ENCODE data around the gene THEMIS2. TPM values are rescaled to one million over a fixed set of nuclear protein-coding genes. Genes with fewer than 3 reads are reported as not detected.

THEMIS2 gene
- total RNA-seq, 1 donor from 2014 or later = 1.2 TPM

DNA sequence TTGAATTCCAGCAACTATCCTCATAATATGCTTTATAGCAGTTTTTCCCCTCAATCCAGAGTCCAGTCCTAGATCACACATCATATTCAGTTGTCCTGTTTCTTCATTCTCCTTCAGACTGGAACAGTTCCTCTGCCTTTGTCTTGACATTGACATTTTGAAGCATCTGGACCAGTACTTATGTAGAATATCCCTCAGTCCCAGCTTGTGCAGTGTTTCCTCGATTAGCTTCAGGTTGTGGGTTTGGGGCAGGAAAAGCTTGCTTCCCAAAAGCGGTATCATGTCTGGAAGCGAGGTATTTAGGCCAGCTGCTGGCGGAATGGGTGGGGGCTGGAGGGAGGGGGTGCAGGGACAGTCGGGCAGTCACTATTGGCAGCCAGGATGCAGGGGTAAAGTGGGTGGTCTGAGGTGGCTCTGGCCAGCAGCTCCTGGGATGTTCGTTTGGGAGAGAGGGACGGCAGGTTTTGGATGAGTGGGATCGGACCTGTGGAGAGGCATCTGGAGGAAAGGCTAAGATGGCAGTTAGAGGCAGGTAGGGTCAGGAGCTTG is 6.5 kb downstream of the THEMIS2 start:
- DNase-seq (ENCODE audit: low spot score) = peak; percentile 30
- H3K4me1 Mint-ChIP-seq (ENCODE audit: low read depth) = peaks cover 8% of the 10 kb centered on the region
- H3K36me3 Mint-ChIP-seq (ENCODE audit: low read depth) = peaks cover 2% of the 10 kb centered on the region
- H3K9me3 Mint-ChIP-seq (ENCODE audit: low read depth) = no peaks in the 10 kb centered on the region
- no peak overlapping the region for H3K4me3 Mint-ChIP-seq (ENCODE audit: unreplicated experiment)
- H3K27me3 Mint-ChIP-seq (ENCODE audit: low read depth) = no peaks in the 10 kb centered on the region
- H3K27ac Mint-ChIP-seq (ENCODE audit: unreplicated experiment) = no peak overlapping the region
- TF ChIP-seq, protein P1, sequence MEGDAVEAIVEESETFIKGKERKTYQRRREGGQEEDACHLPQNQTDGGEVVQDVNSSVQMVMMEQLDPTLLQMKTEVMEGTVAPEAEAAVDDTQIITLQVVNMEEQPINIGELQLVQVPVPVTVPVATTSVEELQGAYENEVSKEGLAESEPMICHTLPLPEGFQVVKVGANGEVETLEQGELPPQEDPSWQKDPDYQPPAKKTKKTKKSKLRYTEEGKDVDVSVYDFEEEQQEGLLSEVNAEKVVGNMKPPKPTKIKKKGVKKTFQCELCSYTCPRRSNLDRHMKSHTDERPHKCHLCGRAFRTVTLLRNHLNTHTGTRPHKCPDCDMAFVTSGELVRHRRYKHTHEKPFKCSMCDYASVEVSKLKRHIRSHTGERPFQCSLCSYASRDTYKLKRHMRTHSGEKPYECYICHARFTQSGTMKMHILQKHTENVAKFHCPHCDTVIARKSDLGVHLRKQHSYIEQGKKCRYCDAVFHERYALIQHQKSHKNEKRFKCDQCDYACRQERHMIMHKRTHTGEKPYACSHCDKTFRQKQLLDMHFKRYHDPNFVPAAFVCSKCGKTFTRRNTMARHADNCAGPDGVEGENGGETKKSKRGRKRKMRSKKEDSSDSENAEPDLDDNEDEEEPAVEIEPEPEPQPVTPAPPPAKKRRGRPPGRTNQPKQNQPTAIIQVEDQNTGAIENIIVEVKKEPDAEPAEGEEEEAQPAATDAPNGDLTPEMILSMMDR (IDR thresholded peaks at IDR 0.05) = no peak

DNA sequence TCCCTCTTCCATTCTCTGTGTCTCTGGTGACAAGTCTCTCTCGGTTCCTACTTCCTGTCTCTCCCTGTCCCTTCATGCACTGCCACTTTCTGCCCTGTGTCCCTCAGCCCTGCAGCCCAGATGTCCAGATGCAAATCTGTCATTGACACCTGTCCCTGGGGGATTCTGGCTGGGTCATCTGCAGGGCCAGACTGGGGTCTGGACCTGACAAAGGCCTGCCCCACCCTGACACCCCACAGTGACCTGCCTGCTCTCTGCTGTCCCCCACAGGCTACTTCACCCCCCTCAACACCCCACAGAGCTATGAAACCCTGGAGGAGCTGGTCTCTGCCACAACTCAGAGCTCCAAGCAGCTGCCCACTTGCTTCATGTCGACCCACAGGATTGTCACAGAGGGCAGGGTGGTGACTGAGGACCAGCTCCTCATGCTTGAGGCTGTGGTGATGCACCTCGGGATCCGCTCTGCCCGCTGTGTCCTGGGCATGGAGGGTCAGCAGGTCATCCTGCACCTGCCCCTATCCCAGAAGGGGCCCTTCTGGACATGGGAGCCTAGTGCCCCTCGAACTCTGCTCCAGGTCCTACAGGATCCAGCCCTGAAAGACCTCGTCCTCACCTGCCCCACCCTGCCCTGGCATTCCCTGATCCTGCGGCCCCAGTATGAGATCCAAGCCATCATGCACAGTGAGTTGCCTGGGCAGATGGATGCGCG is 7.2 kb downstream of the THEMIS2 start:
- H3K9me3 Mint-ChIP-seq (ENCODE audit: low read depth) = no peaks in the 10 kb centered on the region
- no peak overlapping the region for H3K27ac Mint-ChIP-seq (ENCODE audit: unreplicated experiment)
- peaks cover 2% of the 10 kb centered on the region for H3K36me3 Mint-ChIP-seq (ENCODE audit: low read depth)
- H3K27me3 Mint-ChIP-seq (ENCODE audit: low read depth) = no peaks in the 10 kb centered on the region
- H3K4me3 Mint-ChIP-seq (ENCODE audit: unreplicated experiment) = no peak overlapping the region
- TF ChIP-seq, protein P1 (IDR thresholded peaks at IDR 0.05) = no peak
- peak; percentile 75 for DNase-seq (ENCODE audit: low spot score)
- peaks cover 8% of the 10 kb centered on the region for H3K4me1 Mint-ChIP-seq (ENCODE audit: low read depth)

DNA sequence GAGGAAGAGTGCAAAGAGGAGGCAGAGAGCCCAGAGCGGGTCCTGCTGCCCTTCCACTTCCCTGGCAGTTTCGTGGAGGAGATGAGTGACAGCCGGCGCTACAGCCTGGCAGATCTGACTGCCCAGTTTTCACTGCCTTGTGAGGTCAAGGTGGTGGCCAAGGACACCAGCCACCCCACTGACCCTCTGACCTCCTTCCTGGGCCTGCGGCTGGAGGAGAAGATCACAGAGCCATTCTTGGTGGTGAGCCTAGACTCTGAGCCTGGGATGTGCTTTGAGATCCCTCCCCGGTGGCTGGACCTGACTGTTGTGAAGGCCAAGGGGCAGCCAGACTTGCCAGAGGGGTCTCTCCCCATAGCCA is 10.2 kb downstream of the THEMIS2 start:
- no peak overlapping the region for H3K4me3 Mint-ChIP-seq (ENCODE audit: unreplicated experiment)
- no peak overlapping the region for H3K27ac Mint-ChIP-seq (ENCODE audit: unreplicated experiment)
- H3K9me3 Mint-ChIP-seq (ENCODE audit: low read depth) = no peaks in the 10 kb centered on the region
- no peak for DNase-seq (ENCODE audit: low spot score)
- H3K27me3 Mint-ChIP-seq (ENCODE audit: low read depth) = no peaks in the 10 kb centered on the region
- peaks cover 2% of the 10 kb centered on the region for H3K36me3 Mint-ChIP-seq (ENCODE audit: low read depth)
- TF ChIP-seq, protein P1 (IDR thresholded peaks at IDR 0.05) = no peak
- no peaks in the 10 kb centered on the region for H3K4me1 Mint-ChIP-seq (ENCODE audit: low read depth)

DNA sequence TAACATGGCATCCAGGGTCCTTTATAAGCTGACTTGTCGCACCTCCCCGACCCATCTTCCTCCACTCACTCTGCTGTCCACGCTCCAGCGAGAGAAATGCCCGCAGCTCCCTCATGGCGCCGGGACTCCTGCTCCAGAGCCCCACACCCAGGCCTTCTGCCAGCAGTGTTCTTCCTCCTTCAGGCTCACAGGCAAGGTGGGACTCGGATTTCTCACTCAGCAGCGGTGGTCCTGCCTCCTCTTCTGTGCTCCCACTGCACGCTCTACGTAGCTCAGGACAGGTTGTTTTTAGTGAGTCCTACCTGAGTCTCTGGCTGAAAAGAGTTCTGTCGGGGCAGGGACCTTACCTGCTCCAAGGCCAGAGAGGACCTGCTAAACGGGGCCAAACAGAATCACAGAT is 11.2 kb downstream of the THEMIS2 start:
- Mint-ChIP-seq H3K4me1 (ENCODE audit: low read depth) (no peaks in the 10 kb centered on the region), H3K36me3 (ENCODE audit: low read depth) (peaks cover 2% of the 10 kb centered on the region), H3K27me3 (ENCODE audit: low read depth) (no peaks in the 10 kb centered on the region), H3K27ac (ENCODE audit: unreplicated experiment) (no peak overlapping the region), H3K4me3 (ENCODE audit: unreplicated experiment) (no peak overlapping the region), H3K9me3 (ENCODE audit: low read depth) (no peaks in the 10 kb centered on the region)
- TF ChIP-seq, protein P1 (IDR thresholded peaks at IDR 0.05) = no peak
- DNase-seq (ENCODE audit: low spot score) = no peak

DNA sequence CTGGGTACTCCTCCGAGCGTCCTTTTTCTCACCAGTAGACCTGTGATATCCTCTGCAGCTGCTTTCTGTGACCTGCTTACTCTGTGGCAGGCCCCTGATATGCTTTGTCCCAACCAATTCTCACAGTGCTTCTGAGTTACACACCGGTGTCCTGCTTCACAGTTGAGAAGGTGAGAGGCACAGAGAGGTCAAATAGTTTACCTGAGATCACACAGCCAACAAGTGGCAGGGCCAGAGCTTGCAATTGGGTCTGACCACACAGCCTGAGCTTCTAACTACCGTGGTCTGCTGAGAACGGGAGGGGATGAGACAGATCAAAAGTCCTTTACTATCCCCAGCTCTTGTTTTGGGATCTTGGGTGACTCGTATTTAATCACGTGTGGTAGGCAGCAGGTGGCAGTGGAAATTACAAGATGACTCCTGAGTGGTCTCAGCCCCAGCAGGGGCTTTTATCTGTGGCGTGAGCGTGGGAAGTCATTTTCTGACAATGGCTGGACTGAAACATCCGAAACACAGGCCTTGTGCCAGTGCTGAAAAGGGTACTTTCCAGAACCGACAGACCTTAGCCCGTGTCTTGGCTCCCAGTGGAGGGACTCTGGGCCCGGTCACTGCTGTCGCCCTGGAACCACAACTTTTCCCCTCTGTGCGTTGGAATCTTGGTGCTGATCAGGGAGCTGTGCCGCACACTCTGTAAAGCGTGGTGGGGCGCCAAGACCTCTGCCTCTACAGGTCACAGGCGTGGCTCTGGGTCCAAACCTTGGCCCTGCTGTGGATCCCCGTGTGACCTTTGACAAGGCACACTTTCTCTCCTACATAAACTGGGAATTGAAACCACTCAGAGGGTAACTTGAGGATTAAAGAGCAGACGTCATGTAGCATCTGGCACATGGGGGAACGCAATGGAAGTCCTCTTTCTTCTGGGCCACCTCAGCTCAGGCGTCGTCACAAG is 11.9 kb downstream of the THEMIS2 start:
- Mint-ChIP-seq H3K36me3 (ENCODE audit: low read depth) (peaks cover 2% of the 10 kb centered on the region), H3K27ac (ENCODE audit: unreplicated experiment) (no peak overlapping the region), H3K27me3 (ENCODE audit: low read depth) (no peaks in the 10 kb centered on the region), H3K9me3 (ENCODE audit: low read depth) (no peaks in the 10 kb centered on the region), H3K4me1 (ENCODE audit: low read depth) (no peaks in the 10 kb centered on the region), H3K4me3 (ENCODE audit: unreplicated experiment) (no peak overlapping the region)
- no peak for DNase-seq (ENCODE audit: low spot score)
- TF ChIP-seq, protein P1 (IDR thresholded peaks at IDR 0.05) = no peak
